Chondrocyte (in vitro differentiated cells): ENCODE measurements around the gene FCHSD1. TPM values are rescaled to one million over a fixed set of nuclear protein-coding genes. Genes with fewer than 3 reads are reported as not detected.

Experiments used
- DNase-seq: peaks from one replicate; pipeline ENCODE4 v3.0.0; 2021; ENCODE audit warnings: mixed read lengths, low spot score
- H3K27ac Mint-ChIP-seq: one replicate; pipeline ENCODE4 v1.8.0; 2021; ENCODE audit warnings: mild to moderate bottlenecking, moderate library complexity, mixed read lengths; ENCODE audit not compliant: unreplicated experiment
- H3K27me3 Mint-ChIP-seq: 2 replicates; pipeline ENCODE4 v1.8.0; 2021; ENCODE audit warnings: low read depth, mixed read lengths
- H3K36me3 Mint-ChIP-seq: 2 replicates; pipeline ENCODE4 v1.8.0; 2021; ENCODE audit warnings: low read depth, mixed read lengths
- H3K4me1 Mint-ChIP-seq: 2 replicates; pipeline ENCODE4 v1.8.0; 2021; ENCODE audit warnings: low read depth, mild to moderate bottlenecking, mixed read lengths
- H3K4me3 Mint-ChIP-seq: one replicate; pipeline ENCODE4 v1.8.0; 2021; ENCODE audit warnings: mild to moderate bottlenecking, moderate library complexity, mixed read lengths; ENCODE audit not compliant: unreplicated experiment
- H3K9me3 Mint-ChIP-seq: 2 replicates; pipeline ENCODE4 v1.8.0; 2021; ENCODE audit warnings: low read depth, mixed read lengths
- total RNA-seq: library from RNA; stranded (reverse); gene quantifications from 3 replicates; pipeline ENCODE4 v1.2.1, GENCODE V29; 2021
- TF ChIP-seq, protein P1 (sequence below): fragments of 200-600 bp; sonication (generic); IDR thresholded peaks from 2 replicates; pipeline ENCODE4 v1.5.0; 2021; ENCODE audit warnings: antibody characterized with exemption, mild to moderate bottlenecking, moderate library complexity

The FCHSD1 gene
- total RNA-seq, 1 donor from 2014 or later: 29.8 TPM

DNA sequence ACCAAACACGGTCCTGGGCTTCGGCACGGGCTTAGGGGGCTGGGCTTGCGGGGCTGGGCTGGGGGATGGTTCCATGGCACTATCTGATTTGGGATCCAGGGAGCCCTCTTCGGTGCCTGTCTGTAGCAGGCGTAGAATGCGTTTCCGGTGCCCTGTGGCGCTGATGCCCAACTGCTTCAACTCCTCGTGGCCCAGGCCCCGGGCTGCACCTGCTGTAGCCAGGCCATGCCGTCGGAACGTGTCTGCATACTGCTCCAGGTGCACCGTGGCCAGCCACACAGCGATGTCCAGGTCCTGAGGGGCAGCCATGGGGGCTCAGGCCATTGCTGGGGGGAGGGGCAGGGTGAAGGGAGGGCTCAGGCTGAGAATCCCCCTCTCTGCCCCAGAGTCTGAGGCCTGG lies 29.0 kb upstream of the FCHSD1 start:
- Mint-ChIP-seq H3K4me3 (no peak overlapping the region), H3K4me1 (peaks cover 16% of the 10 kb centered on the region), H3K27ac (no peak overlapping the region), H3K9me3 (no peaks in the 10 kb centered on the region), H3K27me3 (no peaks in the 10 kb centered on the region), H3K36me3 (no peaks in the 10 kb centered on the region)
- TF ChIP-seq, protein P1, sequence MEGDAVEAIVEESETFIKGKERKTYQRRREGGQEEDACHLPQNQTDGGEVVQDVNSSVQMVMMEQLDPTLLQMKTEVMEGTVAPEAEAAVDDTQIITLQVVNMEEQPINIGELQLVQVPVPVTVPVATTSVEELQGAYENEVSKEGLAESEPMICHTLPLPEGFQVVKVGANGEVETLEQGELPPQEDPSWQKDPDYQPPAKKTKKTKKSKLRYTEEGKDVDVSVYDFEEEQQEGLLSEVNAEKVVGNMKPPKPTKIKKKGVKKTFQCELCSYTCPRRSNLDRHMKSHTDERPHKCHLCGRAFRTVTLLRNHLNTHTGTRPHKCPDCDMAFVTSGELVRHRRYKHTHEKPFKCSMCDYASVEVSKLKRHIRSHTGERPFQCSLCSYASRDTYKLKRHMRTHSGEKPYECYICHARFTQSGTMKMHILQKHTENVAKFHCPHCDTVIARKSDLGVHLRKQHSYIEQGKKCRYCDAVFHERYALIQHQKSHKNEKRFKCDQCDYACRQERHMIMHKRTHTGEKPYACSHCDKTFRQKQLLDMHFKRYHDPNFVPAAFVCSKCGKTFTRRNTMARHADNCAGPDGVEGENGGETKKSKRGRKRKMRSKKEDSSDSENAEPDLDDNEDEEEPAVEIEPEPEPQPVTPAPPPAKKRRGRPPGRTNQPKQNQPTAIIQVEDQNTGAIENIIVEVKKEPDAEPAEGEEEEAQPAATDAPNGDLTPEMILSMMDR: no peak
- no peak for DNase-seq

DNA sequence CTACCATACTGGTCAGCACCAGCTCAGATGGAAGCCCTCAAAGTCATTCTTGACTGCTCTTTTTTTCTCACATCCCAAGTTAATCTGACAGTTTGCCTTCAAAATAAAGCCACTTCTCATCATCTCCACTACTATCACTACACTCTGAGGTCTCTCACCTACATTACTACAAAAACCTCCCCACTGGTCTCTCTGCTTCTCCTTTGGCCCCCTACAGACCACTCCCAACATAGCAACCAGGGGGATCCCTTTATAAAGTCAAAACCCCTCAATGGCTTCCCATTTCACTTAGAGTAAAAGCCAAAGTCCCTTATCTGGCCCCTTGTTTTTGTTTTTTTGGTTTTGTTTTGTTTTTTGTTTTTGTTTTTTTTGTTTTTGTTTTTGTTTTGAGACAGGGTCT lies 26.2 kb upstream of the FCHSD1 start:
- Mint-ChIP-seq H3K36me3 (no peaks in the 10 kb centered on the region), H3K4me3 (no peak overlapping the region), H3K4me1 (peaks cover 16% of the 10 kb centered on the region), H3K27me3 (no peaks in the 10 kb centered on the region), H3K27ac (no peak overlapping the region), H3K9me3 (no peaks in the 10 kb centered on the region)
- TF ChIP-seq, protein P1: peak; percentile 44
- DNase-seq: no peak

DNA sequence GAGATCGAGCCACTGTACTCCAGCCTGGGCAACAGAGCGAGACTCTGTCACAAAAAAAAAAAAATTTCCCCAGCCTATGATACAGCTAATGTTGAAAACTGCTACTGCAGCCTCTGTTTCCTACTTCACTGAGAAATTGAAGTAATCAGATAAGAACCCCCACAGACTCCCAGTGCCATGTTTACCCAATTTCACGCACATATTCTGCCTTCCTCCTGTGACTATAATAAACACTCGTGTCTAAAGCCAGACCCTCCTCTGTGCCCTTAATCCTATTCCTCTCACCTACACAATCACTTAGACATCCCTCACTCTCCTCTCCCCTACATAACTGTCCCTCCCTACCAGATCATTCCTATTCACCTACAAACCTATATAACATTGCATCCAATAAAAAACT lies 24.5 kb upstream of the FCHSD1 start:
- no peaks in the 10 kb centered on the region for H3K27me3 Mint-ChIP-seq
- no peaks in the 10 kb centered on the region for H3K36me3 Mint-ChIP-seq
- H3K27ac Mint-ChIP-seq: no peak overlapping the region
- DNase-seq: no peak
- TF ChIP-seq, protein P1: no peak
- no peaks in the 10 kb centered on the region for H3K9me3 Mint-ChIP-seq
- no peak overlapping the region for H3K4me3 Mint-ChIP-seq
- H3K4me1 Mint-ChIP-seq: peaks cover 2% of the 10 kb centered on the region

DNA sequence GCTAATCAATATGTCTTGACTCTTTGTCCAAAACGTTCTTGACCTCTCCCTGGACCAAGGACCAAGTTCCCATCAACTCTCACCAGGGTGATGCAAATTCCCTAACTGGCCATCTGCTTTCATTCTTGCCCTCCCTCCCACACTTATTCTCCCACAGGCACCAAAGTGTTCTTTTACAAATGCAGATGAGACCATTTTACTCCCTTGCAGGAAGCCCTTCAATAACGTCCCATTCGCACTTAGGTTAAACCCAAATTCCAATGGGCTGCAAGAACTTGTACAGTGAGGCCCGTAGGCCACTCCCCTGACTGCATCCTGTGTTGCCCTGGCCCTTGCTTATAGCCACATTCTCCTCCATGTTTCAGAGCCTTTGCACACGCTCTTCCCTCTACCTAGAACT lies 23.5 kb upstream of the FCHSD1 start:
- Mint-ChIP-seq H3K4me3 (no peak overlapping the region), H3K27ac (no peak overlapping the region), H3K9me3 (no peaks in the 10 kb centered on the region), H3K36me3 (no peaks in the 10 kb centered on the region), H3K4me1 (no peaks in the 10 kb centered on the region), H3K27me3 (no peaks in the 10 kb centered on the region)
- DNase-seq: no peak
- TF ChIP-seq, protein P1: no peak

DNA sequence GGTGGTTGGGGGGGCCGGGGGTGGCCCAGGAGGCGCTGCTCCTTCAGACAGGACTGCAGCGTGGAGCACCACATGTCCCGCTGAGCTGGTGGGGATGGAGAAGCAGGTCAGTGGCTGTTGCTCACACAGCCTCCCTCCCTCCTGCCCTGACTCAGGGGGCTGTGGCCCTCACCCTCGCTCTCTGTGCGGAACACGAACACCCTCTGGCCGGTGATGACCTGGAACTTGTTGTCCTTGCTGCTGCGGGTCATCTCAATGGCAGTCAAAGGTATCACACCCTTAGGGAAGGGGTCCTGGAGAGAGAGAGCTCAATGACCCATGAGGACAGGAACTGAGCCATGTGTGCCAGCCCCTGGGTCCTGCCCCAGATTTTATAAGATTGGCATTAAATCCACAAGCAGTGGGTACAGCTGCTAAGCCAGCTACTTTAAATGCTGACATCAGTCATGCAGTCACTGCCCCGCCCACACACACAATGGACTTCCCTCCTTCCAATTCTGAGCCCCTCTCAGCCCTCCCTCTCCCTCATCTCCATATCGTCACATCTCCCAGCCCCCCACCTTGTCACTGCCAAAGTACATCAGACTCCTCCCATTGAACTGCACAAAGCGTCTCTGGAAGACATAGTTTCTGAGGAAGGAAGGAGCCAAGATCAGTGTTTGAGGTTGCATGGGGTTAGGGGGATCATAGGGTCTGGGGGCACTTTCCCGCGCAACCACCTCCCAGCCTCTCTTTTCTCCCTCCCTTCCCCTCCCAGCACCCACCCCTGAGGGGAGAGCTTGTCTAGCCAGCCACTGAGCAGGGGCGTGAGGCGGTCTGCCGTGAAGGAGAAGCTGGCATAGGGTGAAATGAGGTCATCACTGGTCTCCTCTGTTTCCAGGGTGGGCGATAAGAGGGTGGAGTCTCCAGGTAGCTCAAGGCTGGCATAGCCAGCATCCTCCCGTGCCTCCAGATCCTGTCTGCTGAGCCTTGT lies 21.9 kb upstream of the FCHSD1 start:
- no peak for DNase-seq
- no peak overlapping the region for H3K27ac Mint-ChIP-seq

More for the DNA sequence above, 21.9 kb upstream of the FCHSD1 start:
- peaks cover 1% of the 10 kb centered on the region for H3K36me3 Mint-ChIP-seq
- H3K4me3 Mint-ChIP-seq: no peak overlapping the region
- no peaks in the 10 kb centered on the region for H3K4me1 Mint-ChIP-seq
- H3K27me3 Mint-ChIP-seq: no peaks in the 10 kb centered on the region
- TF ChIP-seq, protein P1: no peak
- H3K9me3 Mint-ChIP-seq: no peaks in the 10 kb centered on the region
